ENCODE data around the gene CCDC82. TPM values are rescaled to one million over a fixed set of nuclear protein-coding genes. Genes with fewer than 3 reads are reported as not detected.
A peak's percentile ranks its signal among the peaks of the same experiment; 100 is the strongest.

The CCDC82 gene
- polyA plus RNA-seq, 2 donors = 6.8 to 10.4 TPM

DNA sequence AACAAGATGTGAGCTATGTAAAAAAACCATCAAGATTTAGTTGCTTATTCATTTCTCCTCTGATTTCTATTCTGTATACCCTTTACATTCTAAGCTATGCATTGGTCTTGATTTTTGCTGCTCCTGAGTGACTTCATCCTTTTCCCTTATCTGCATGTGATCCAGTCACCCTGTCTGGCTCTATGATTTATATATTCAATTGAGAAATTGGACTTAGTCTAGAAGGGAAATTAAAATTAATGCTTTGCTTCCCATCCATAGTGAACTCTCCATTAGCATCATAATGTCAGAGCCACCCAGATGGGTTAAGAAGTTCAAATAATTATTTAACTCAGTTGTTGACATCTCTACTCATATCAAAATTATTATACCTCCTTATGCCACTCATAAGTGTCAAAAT lies 5.1 kb upstream of the CCDC82 start:
- Histone ChIP-seq H3K36me3 (ENCODE audit: control insufficient read depth in 2 of 2, insufficient read depth in 2 of 2, low read length in 1 of 2) (no peaks in the 10 kb centered on the region), H3K27ac (ENCODE audit: low read depth in 2 of 2, low read length in 1 of 2) (no peak overlapping the region), H3K9me3 (ENCODE audit: control insufficient read depth in 2 of 2, insufficient read depth in 1 of 2, low read depth in 1 of 2, low read length in 1 of 2) (no peaks in the 10 kb centered on the region), H3K27me3 (ENCODE audit: control insufficient read depth in 1 of 2, insufficient read depth in 2 of 2, low read length in 2 of 2) (no peaks in the 10 kb centered on the region), H3K4me1 (ENCODE audit: control insufficient read depth in 2 of 2, insufficient read depth in 2 of 2, low read length in 1 of 2) (no peaks in the 10 kb centered on the region), H3K4me3 (ENCODE audit: low read depth in 1 of 2, low read length in 2 of 2) (no peak overlapping the region)

DNA sequence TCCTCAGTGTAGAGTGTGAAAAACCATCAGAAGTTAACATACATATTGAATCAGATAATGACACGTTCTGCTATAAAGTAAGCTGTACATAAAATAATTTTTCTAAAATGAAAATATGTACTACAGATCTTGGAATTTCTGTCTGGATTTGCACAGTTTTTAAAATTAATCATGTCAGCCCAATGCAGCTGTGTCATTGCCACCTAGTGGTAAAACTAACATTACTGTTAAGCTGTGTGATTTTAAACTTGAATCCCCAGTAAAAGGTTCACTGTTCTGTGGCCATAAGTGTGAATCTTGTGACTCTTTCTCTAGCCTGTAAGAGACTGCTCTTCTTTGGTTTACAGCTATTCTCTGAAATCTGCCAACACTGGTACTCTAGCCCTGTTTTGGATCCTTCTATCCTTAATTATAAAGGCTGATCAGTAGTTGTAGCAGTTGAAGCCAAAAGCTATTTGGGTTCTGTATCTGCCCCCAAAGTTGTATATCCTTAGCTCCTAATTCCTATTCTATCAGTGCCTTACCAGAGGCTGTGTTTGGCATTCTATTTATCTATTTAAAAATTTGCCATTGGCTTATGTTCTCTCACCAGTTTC lies 4.1 kb upstream of the CCDC82 start:
- H3K4me3 ChIP-seq (ENCODE audit: low read depth in 1 of 2, low read length in 2 of 2) = no peak overlapping the region
- H3K4me1 ChIP-seq (ENCODE audit: control insufficient read depth in 2 of 2, insufficient read depth in 2 of 2, low read length in 1 of 2) = no peaks in the 10 kb centered on the region
- WGBS, 2 donors = 12 to 15% methylated on average over 1 of the region's 1 CpG
- no peaks in the 10 kb centered on the region for H3K9me3 ChIP-seq (ENCODE audit: control insufficient read depth in 2 of 2, insufficient read depth in 1 of 2, low read depth in 1 of 2, low read length in 1 of 2)
- H3K27me3 ChIP-seq (ENCODE audit: control insufficient read depth in 1 of 2, insufficient read depth in 2 of 2, low read length in 2 of 2) = no peaks in the 10 kb centered on the region
- no peaks in the 10 kb centered on the region for H3K36me3 ChIP-seq (ENCODE audit: control insufficient read depth in 2 of 2, insufficient read depth in 2 of 2, low read length in 1 of 2)
- H3K27ac ChIP-seq (ENCODE audit: low read depth in 2 of 2, low read length in 1 of 2) = no peak overlapping the region

DNA sequence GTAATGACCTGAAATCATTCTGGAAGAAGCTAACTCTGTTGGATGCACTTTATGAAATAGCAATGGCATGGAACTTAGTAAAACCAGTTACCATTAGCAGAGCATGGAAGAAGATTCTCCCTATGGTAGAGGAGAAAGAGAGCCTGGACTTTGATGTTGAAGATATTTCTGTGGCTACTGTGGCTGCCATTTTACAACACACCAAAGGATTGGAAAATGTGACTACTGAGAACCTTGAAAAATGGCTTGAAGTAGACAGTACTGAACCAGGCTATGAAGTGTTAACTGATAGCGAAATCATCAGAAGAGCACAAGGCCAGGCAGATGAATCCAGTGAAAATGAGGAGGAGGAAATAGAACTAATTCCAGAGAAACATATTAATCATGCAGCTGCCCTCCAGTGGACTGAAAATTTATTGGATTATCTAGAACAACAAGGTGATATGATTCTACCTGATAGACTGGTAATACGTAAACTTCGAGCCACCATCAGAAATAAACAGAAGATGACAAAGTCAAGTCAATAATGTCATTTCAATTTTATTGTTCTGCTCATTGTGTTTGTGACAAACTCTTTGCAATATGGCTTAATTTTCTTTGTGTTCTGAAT lies 2.1 kb upstream of the CCDC82 start:
- 84 to 95% methylated on average over 3 of the region's 3 CpGs for WGBS, 2 donors
- H3K9me3 ChIP-seq (ENCODE audit: control insufficient read depth in 2 of 2, insufficient read depth in 1 of 2, low read depth in 1 of 2, low read length in 1 of 2) = no peaks in the 10 kb centered on the region
- no peaks in the 10 kb centered on the region for H3K36me3 ChIP-seq (ENCODE audit: control insufficient read depth in 2 of 2, insufficient read depth in 2 of 2, low read length in 1 of 2)
- no peak overlapping the region for H3K4me3 ChIP-seq (ENCODE audit: low read depth in 1 of 2, low read length in 2 of 2)
- no peaks in the 10 kb centered on the region for H3K4me1 ChIP-seq (ENCODE audit: control insufficient read depth in 2 of 2, insufficient read depth in 2 of 2, low read length in 1 of 2)
- no peaks in the 10 kb centered on the region for H3K27me3 ChIP-seq (ENCODE audit: control insufficient read depth in 1 of 2, insufficient read depth in 2 of 2, low read length in 2 of 2)
- no peak overlapping the region for H3K27ac ChIP-seq (ENCODE audit: low read depth in 2 of 2, low read length in 1 of 2)

DNA sequence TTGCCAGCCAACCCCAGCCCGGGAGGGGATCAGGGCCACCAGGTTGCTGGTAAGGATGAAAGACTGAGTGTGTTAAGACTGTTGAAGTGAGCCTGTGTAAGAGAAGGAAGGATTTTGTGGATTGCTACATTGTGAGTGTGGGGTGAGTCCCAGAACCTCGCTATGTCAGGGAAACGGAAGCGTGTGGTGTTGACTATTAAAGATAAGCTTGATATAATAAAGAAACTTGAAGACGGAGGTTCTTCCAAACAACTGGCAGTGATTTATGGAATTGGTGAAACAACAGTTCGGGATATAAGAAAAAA lies 728 bp upstream of the CCDC82 start:
- peak overlapping the region; percentile 67 to 77 for H3K4me3 ChIP-seq (ENCODE audit: low read depth in 1 of 2, low read length in 2 of 2)
- no peaks in the 10 kb centered on the region for H3K4me1 ChIP-seq (ENCODE audit: control insufficient read depth in 2 of 2, insufficient read depth in 2 of 2, low read length in 1 of 2)
- H3K9me3 ChIP-seq (ENCODE audit: control insufficient read depth in 2 of 2, insufficient read depth in 1 of 2, low read depth in 1 of 2, low read length in 1 of 2) = no peaks in the 10 kb centered on the region
- H3K27ac ChIP-seq (ENCODE audit: low read depth in 2 of 2, low read length in 1 of 2) = peak overlapping the region; percentile 94 to 97
- H3K27me3 ChIP-seq (ENCODE audit: control insufficient read depth in 1 of 2, insufficient read depth in 2 of 2, low read length in 2 of 2) = no peaks in the 10 kb centered on the region
- WGBS, 2 donors = 31 to 39% methylated on average over 6 of the region's 6 CpGs
- H3K36me3 ChIP-seq (ENCODE audit: control insufficient read depth in 2 of 2, insufficient read depth in 2 of 2, low read length in 1 of 2) = no peaks in the 10 kb centered on the region

DNA sequence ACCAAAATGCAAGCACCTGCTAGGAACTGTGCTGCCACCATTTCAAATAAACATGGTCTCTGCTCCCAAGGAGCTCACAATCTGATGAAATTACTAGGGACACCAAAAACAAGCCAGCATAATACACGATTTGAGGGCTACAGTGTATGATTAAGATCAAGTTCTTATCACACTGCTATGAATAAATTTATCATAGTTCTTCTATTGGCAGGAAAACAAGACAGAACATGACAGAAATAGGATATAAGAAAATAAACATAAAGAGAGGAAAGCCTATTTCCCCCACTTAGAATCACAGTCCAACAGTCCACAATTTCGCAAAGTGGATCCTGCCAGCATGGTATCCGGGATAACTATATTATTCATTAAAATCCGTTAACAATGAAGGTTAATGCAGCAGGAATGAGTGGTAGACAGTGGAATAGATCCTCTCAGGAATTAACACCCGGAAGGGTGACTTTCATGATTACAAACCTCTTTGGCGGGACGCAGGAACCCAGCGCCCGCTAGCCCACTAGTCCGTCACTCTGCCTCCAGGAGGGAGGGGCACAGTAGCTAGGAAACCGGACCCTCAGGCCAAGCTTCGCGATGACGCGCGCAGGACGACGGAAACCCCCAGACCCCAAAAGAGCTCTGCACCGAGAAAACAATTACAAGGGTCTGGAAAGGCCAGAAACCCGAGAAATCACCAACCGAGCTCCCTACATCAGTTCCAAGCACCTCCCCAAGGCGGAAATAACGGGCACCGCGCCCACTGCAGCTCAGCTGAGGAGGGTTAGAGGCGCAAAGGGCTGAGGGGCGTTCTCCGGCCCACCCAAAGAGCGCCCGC lies 607 bp downstream of the CCDC82 start:
- no peaks in the 10 kb centered on the region for H3K27me3 ChIP-seq (ENCODE audit: control insufficient read depth in 1 of 2, insufficient read depth in 2 of 2, low read length in 2 of 2)
- WGBS, 2 donors = 0% methylated on average over 30 of the region's 30 CpGs
- no peaks in the 10 kb centered on the region for H3K36me3 ChIP-seq (ENCODE audit: control insufficient read depth in 2 of 2, insufficient read depth in 2 of 2, low read length in 1 of 2)
- no peaks in the 10 kb centered on the region for H3K9me3 ChIP-seq (ENCODE audit: control insufficient read depth in 2 of 2, insufficient read depth in 1 of 2, low read depth in 1 of 2, low read length in 1 of 2)
- peak overlapping the region; percentile 79 to 97 for H3K27ac ChIP-seq (ENCODE audit: low read depth in 2 of 2, low read length in 1 of 2)
- H3K4me3 ChIP-seq (ENCODE audit: low read depth in 1 of 2, low read length in 2 of 2) = peak overlapping the region; percentile 67 to 77
- no peaks in the 10 kb centered on the region for H3K4me1 ChIP-seq (ENCODE audit: control insufficient read depth in 2 of 2, insufficient read depth in 2 of 2, low read length in 1 of 2)

DNA sequence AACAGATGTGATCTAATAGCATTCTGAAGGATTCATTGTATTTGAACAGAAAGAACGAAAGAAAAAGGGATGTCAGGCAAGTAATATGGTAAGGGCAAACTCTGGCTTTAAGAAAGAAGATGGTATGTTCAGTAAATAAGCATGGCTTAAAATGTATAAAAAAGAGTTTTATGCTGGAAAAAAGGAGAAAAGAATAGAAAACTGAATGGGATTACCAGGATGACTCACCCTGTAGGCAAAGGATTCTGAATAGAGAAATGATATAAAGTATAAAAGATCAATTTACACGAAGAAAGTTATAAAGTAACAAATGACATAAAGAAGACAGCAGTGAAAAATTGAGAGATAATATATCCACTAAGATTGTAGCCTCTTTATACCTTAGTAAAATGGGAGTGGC lies 4.5 kb downstream of the CCDC82 start:
- 74 to 76% methylated on average over 2 of the region's 2 CpGs for WGBS, 2 donors
- Histone ChIP-seq H3K4me3 (ENCODE audit: low read depth in 1 of 2, low read length in 2 of 2) (no peak overlapping the region), H3K9me3 (ENCODE audit: control insufficient read depth in 2 of 2, insufficient read depth in 1 of 2, low read depth in 1 of 2, low read length in 1 of 2) (no peaks in the 10 kb centered on the region), H3K36me3 (ENCODE audit: control insufficient read depth in 2 of 2, insufficient read depth in 2 of 2, low read length in 1 of 2) (no peaks in the 10 kb centered on the region), H3K4me1 (ENCODE audit: control insufficient read depth in 2 of 2, insufficient read depth in 2 of 2, low read length in 1 of 2) (no peaks in the 10 kb centered on the region), H3K27ac (ENCODE audit: low read depth in 2 of 2, low read length in 1 of 2) (no peak overlapping the region), H3K27me3 (ENCODE audit: control insufficient read depth in 1 of 2, insufficient read depth in 2 of 2, low read length in 2 of 2) (no peaks in the 10 kb centered on the region)

DNA sequence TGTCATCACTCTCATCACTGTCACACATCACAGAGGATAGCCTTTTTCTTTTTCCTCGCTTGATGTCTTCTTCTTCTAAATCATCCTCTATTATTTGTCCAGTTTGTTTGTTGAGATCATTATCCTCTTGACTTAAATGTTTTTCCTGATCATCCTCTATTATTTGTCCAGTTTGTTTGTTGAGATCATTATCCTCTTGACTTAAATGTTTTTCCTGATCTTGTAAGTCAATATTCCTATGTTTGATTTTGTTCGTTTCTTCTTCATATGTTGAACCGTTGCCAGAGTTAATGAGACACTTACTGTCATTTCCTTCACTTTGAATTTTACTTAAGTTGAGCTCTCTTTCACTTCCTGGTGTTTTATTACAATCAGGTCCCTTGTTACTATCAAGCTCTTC lies 5.6 kb downstream of the CCDC82 start:
- Histone ChIP-seq H3K36me3 (ENCODE audit: control insufficient read depth in 2 of 2, insufficient read depth in 2 of 2, low read length in 1 of 2) (no peaks in the 10 kb centered on the region), H3K27ac (ENCODE audit: low read depth in 2 of 2, low read length in 1 of 2) (no peak overlapping the region), H3K4me1 (ENCODE audit: control insufficient read depth in 2 of 2, insufficient read depth in 2 of 2, low read length in 1 of 2) (no peaks in the 10 kb centered on the region), H3K9me3 (ENCODE audit: control insufficient read depth in 2 of 2, insufficient read depth in 1 of 2, low read depth in 1 of 2, low read length in 1 of 2) (no peaks in the 10 kb centered on the region), H3K27me3 (ENCODE audit: control insufficient read depth in 1 of 2, insufficient read depth in 2 of 2, low read length in 2 of 2) (no peaks in the 10 kb centered on the region), H3K4me3 (ENCODE audit: low read depth in 1 of 2, low read length in 2 of 2) (no peak overlapping the region)
- 65 to 71% methylated on average over 3 of the region's 3 CpGs for WGBS, 2 donors

DNA sequence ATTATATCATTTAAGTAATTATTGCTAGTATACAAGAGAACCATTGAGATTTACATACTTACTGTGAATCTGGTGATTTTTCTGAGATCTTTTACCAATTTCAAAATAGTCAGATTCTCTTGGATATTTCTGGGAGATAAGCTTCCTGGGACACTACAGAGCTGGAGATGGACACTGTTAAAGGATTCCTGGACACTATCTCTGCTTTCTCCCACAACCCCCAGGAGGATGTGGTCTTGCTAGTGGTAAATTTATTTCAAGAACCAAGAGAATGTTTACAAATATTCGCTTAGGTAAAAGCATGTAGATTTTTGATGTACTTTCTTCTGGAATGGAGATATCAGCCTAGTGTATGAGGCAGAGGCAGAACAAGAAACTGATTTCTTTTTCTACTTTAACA lies 12.9 kb downstream of the CCDC82 start:
- 93 to 96% methylated on average over 1 of the region's 1 CpG for WGBS, 2 donors
- Histone ChIP-seq H3K27me3 (ENCODE audit: control insufficient read depth in 1 of 2, insufficient read depth in 2 of 2, low read length in 2 of 2) (no peaks in the 10 kb centered on the region), H3K9me3 (ENCODE audit: control insufficient read depth in 2 of 2, insufficient read depth in 1 of 2, low read depth in 1 of 2, low read length in 1 of 2) (no peaks in the 10 kb centered on the region), H3K4me3 (ENCODE audit: low read depth in 1 of 2, low read length in 2 of 2) (no peak overlapping the region), H3K27ac (ENCODE audit: low read depth in 2 of 2, low read length in 1 of 2) (no peak overlapping the region), H3K36me3 (ENCODE audit: control insufficient read depth in 2 of 2, insufficient read depth in 2 of 2, low read length in 1 of 2) (no peaks in the 10 kb centered on the region), H3K4me1 (ENCODE audit: control insufficient read depth in 2 of 2, insufficient read depth in 2 of 2, low read length in 1 of 2) (no peaks in the 10 kb centered on the region)

DNA sequence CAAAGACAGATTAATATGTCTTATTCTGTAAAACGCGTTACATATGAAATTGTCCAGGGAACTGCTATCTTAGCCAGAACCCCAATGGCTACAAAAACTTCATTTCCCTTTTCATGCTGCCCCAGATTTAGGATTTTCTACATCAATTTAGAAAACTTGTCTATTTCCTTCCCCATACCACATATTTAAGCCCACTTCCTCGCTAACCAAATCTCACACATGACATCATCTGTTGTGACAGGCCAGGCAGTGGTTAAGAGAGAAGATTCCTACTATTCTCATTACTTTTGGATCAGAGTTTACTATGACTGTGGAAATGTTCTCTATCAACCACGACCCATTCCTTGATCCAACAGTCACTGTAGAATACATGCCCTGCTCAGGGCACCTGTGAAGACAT lies 15.9 kb downstream of the CCDC82 start:
- no peak overlapping the region for H3K27ac ChIP-seq (ENCODE audit: low read depth in 2 of 2, low read length in 1 of 2)
- WGBS, 2 donors = 94 to 98% methylated on average over 4 of the region's 4 CpGs
- H3K4me3 ChIP-seq (ENCODE audit: low read depth in 1 of 2, low read length in 2 of 2) = no peak overlapping the region
- H3K4me1 ChIP-seq (ENCODE audit: control insufficient read depth in 2 of 2, insufficient read depth in 2 of 2, low read length in 1 of 2) = no peaks in the 10 kb centered on the region
- no peaks in the 10 kb centered on the region for H3K27me3 ChIP-seq (ENCODE audit: control insufficient read depth in 1 of 2, insufficient read depth in 2 of 2, low read length in 2 of 2)
- no peaks in the 10 kb centered on the region for H3K36me3 ChIP-seq (ENCODE audit: control insufficient read depth in 2 of 2, insufficient read depth in 2 of 2, low read length in 1 of 2)
- H3K9me3 ChIP-seq (ENCODE audit: control insufficient read depth in 2 of 2, insufficient read depth in 1 of 2, low read depth in 1 of 2, low read length in 1 of 2) = no peaks in the 10 kb centered on the region

DNA sequence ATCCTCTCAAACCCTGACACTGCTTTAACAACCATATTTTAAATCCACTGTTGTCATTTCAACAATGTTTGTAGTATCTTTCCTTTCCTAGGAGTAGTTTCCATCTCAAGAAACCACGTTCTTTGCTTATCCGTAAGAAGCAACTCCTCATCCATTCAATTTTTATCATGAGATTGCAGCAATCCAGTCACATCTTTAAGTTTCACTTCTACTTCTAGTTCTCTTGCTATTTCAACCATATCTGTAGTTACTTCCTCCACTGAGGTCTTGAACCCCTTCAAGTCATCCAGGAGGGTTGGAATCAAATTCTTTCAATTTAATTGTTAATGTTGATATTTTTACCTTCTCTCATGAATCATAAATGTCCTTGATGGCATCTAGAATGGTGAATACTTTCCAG lies 22.4 kb downstream of the CCDC82 start:
- no peaks in the 10 kb centered on the region for H3K27me3 ChIP-seq (ENCODE audit: control insufficient read depth in 1 of 2, insufficient read depth in 2 of 2, low read length in 2 of 2)
- H3K27ac ChIP-seq (ENCODE audit: low read depth in 2 of 2, low read length in 1 of 2) = no peak overlapping the region
- no peaks in the 10 kb centered on the region for H3K4me1 ChIP-seq (ENCODE audit: control insufficient read depth in 2 of 2, insufficient read depth in 2 of 2, low read length in 1 of 2)
- H3K36me3 ChIP-seq (ENCODE audit: control insufficient read depth in 2 of 2, insufficient read depth in 2 of 2, low read length in 1 of 2) = no peaks in the 10 kb centered on the region
- H3K4me3 ChIP-seq (ENCODE audit: low read depth in 1 of 2, low read length in 2 of 2) = no peak overlapping the region
- WGBS, 2 donors = 94 to 96% methylated on average over 2 of the region's 2 CpGs
- no peaks in the 10 kb centered on the region for H3K9me3 ChIP-seq (ENCODE audit: control insufficient read depth in 2 of 2, insufficient read depth in 1 of 2, low read depth in 1 of 2, low read length in 1 of 2)
